Measurements from ENCODE around the gene CAMTA1. TPM values are rescaled to one million over a fixed set of nuclear protein-coding genes. Genes with fewer than 3 reads are reported as not detected.
"Not testable (repeated sequence)": the region's sequence is repeated elsewhere in the genome, so short reads cannot be mapped to it uniquely, and the experiment has no call there.

CAMTA1 gene
- total RNA-seq, 2 donors from 2014 or later, result 100 to 102 TPM

DNA sequence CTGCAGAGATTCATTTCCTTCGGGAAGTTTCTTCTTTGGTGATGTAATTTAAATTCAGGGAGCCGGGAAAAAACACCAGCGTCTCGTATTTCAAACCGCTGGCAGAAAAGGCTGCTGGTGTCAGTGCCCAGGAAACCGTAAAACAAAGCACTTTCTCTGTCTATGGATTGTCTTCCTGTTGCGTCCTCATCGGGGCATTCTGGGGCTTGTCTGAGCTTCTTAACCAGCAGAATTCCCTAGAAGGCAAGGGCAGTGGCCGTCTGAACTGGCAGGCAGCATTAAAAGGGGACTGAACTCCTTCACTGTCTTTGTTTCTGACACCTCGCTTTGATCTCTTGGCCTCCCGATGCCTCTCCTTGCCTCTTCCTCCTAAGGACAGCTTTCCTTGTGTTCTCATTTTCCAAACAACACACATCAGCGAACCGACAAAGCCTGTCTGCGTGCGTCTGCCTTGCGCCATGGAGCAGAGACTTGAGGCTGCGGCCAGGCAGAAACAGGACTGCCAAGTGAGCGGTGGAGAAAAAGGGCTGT lies 594.3 kb downstream of the CAMTA1 start:
- Histone ChIP-seq H3K27me3 (replicated peaks; ENCODE audit: insufficient read depth) (no peaks in the 10 kb centered on the region), H3K36me3 (no peaks in the 10 kb centered on the region), H3K27ac (peak overlapping the region in 1 of 2 donors; percentile 38), H3K9me3 (no peaks in the 10 kb centered on the region), H3K4me3 (no peak overlapping the region), H3K4me1 (replicated peaks) (no peaks in the 10 kb centered on the region)
- DNase-seq (ENCODE audit: low spot score), result peak; percentile 40
- WGBS, result 11% methylated on average over 18 of the region's 18 CpGs
- TF ChIP-seq, protein P1, sequence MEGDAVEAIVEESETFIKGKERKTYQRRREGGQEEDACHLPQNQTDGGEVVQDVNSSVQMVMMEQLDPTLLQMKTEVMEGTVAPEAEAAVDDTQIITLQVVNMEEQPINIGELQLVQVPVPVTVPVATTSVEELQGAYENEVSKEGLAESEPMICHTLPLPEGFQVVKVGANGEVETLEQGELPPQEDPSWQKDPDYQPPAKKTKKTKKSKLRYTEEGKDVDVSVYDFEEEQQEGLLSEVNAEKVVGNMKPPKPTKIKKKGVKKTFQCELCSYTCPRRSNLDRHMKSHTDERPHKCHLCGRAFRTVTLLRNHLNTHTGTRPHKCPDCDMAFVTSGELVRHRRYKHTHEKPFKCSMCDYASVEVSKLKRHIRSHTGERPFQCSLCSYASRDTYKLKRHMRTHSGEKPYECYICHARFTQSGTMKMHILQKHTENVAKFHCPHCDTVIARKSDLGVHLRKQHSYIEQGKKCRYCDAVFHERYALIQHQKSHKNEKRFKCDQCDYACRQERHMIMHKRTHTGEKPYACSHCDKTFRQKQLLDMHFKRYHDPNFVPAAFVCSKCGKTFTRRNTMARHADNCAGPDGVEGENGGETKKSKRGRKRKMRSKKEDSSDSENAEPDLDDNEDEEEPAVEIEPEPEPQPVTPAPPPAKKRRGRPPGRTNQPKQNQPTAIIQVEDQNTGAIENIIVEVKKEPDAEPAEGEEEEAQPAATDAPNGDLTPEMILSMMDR (IDR thresholded peaks at IDR 0.05), result no peak
- TF ChIP-seq POLR2AphosphoS5 (IDR thresholded peaks at IDR 0.05), result peak; percentile 48
- no peak for TF ChIP-seq POLR2A (IDR thresholded peaks at IDR 0.05)
- intact Hi-C loops (cut with DNase I), result no loop called here

DNA sequence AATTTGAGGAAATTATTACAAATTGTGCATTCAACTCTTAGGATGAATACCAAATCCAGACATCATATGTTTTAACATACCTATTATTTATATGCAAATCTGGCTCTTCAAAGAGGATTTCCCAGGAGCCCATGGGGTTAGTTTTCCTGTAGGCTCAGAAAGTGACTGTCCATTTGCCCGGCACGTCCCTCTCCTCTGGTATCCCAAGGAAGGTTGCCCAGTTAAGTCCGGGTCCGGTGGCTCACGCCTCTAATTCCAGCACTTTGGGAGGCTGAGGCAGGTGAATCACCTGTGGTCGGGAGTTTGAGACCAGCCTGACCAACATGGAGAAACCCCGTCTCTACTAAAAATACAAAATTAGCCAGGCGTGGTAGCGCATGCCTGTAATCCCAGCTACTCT lies 594.8 kb downstream of the CAMTA1 start:
- H3K27me3 ChIP-seq (replicated peaks; ENCODE audit: insufficient read depth); H3K4me3 ChIP-seq; DNase-seq (ENCODE audit: low spot score); intact Hi-C loops (cut with DNase I); H3K9me3 ChIP-seq; H3K4me1 ChIP-seq (replicated peaks); H3K36me3 ChIP-seq; H3K27ac ChIP-seq: not testable (repeated sequence)
- WGBS, result 91% methylated on average over 9 of the region's 9 CpGs

DNA sequence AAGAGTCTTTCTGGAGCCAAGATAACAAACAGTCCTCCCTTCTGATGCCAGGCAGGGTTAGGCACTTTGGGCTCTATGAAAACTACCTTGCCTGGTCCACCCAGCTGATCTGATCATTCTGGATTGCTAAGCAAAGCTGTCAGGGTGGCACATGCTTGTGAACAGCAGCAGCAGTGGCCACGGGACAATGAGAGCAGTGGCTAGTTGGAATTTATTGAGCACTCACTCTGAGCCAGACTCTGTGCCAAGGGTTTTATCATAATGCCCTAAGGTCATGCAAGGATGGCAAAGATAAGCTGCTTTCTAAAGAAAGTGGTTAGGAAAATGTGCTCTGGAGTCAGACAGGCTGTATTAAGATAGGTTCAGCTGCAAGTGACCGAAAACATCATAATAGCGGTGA lies 595.5 kb downstream of the CAMTA1 start:
- H3K27ac ChIP-seq, result no peak overlapping the region
- H3K27me3 ChIP-seq (replicated peaks; ENCODE audit: insufficient read depth), result no peaks in the 10 kb centered on the region
- no peak overlapping the region for H3K4me3 ChIP-seq
- WGBS, result 81% methylated on average over 3 of the region's 3 CpGs
- H3K36me3 ChIP-seq, result no peaks in the 10 kb centered on the region
- DNase-seq (ENCODE audit: low spot score), result no peak
- TF ChIP-seq POLR2A (IDR thresholded peaks at IDR 0.05) (no peak), POLR2AphosphoS5 (IDR thresholded peaks at IDR 0.05) (no peak)
- TF ChIP-seq, protein P1 (IDR thresholded peaks at IDR 0.05), result no peak
- H3K9me3 ChIP-seq, result no peaks in the 10 kb centered on the region
- intact Hi-C loops (cut with DNase I), result no loop called here
- H3K4me1 ChIP-seq (replicated peaks), result no peaks in the 10 kb centered on the region

DNA sequence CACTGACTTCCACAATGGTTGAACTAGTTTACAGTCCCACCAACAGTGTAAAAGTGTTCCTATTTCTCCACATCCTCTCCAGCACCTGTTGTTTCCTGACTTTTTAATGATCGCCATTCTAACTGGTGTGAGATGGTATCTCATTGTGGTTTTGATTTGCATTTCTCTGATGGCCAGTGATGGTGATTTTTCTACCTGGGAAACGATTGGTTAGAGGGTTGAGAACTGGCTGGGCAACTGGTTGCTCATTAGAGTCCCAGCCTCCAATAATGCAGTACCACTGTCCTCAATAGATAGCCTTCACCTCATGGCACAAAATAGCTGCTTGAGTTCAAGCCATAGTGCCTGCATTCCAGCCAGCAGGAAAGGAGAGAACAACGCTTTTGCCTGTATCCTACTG lies 596.5 kb downstream of the CAMTA1 start:
- H3K27me3 ChIP-seq (replicated peaks; ENCODE audit: insufficient read depth); H3K36me3 ChIP-seq; H3K4me1 ChIP-seq (replicated peaks); H3K27ac ChIP-seq; intact Hi-C loops (cut with DNase I); DNase-seq (ENCODE audit: low spot score); H3K4me3 ChIP-seq; H3K9me3 ChIP-seq: not testable (repeated sequence)
- 64% methylated on average over 3 of the region's 3 CpGs for WGBS

DNA sequence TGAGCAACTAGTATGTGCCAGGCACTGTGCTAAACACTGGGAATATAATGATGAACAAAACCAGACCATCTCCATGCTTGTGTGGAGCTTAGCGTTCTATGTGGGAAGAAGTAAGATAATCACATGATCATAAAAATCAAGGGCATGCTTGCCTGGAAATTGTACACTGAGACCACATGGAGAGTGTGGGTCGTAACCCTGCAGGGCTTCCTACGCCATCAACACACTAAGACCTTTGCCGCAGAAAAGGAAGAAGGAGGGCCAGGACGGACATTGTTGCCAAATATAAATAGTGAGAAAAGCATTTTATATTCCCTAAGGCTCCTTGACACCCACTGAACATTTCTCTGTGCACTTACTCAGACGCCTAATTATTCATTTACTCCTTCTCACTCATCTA lies 597.7 kb downstream of the CAMTA1 start:
- Histone ChIP-seq H3K4me1 (replicated peaks) (no peaks in the 10 kb centered on the region), H3K36me3 (no peaks in the 10 kb centered on the region), H3K9me3 (no peaks in the 10 kb centered on the region), H3K27ac (no peak overlapping the region), H3K4me3 (no peak overlapping the region), H3K27me3 (replicated peaks; ENCODE audit: insufficient read depth) (no peaks in the 10 kb centered on the region)
- 87% methylated on average over 6 of the region's 6 CpGs for WGBS
- DNase-seq (ENCODE audit: low spot score), result no peak
- intact Hi-C loops (cut with DNase I), result no loop called here
- TF ChIP-seq POLR2AphosphoS5 (IDR thresholded peaks at IDR 0.05) (no peak), POLR2A (IDR thresholded peaks at IDR 0.05) (no peak)
- TF ChIP-seq, protein P1 (IDR thresholded peaks at IDR 0.05), result no peak

DNA sequence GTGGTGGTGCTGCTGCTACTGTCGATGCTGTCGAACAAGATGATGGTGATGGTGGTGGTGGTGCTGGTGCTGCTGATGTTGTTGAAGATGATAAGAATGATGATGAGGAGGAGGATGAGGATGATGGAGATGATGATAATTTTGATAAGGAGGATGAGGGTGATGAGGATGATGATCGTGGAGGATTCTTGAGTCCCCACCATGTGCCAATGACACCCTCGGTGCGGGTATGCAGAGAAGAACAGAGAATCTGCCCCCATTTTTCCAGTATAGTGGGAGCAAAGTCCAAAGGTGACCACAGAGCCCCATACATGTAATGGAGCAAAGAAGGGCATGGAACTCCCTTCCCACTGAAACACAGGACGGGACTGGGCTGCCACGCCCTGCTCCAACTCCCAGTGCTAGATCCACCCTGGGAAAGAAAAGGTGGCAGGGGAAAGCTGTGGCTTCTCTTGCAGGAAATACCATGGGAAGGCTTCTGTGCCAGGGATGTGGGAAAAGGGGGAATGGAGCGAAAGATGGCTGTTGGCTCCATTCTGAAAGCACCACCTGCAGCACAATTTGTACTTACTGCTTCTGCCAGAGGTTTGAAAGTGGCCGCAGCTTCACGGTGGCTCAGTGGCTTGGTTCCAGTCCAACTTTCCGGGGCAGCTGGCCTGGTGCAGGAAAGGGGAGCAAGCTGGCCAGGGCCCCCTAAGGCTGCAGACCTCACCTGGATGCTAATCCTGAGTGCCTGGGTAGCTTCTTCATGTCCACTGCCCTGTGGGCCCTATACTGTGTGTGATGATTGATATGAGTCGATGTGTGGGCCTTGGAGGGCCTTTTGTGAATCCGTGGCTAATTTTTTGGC lies 598.6 kb downstream of the CAMTA1 start:
- no peaks in the 10 kb centered on the region for H3K9me3 ChIP-seq
- 93% methylated on average over 13 of the region's 13 CpGs for WGBS
- no peaks in the 10 kb centered on the region for H3K4me1 ChIP-seq (replicated peaks)
- DNase-seq (ENCODE audit: low spot score), result no peak
- H3K27ac ChIP-seq, result no peak overlapping the region
- no peak for TF ChIP-seq POLR2AphosphoS5 (IDR thresholded peaks at IDR 0.05)
- TF ChIP-seq, protein P1 (IDR thresholded peaks at IDR 0.05), result no peak
- no peak for TF ChIP-seq POLR2A (IDR thresholded peaks at IDR 0.05)
- H3K27me3 ChIP-seq (replicated peaks; ENCODE audit: insufficient read depth), result no peaks in the 10 kb centered on the region
- no peaks in the 10 kb centered on the region for H3K36me3 ChIP-seq
- H3K4me3 ChIP-seq, result no peak overlapping the region
- intact Hi-C loops (cut with DNase I), result no loop called here

All from prostate gland (tissue), 2 donors.